ENCODE measurements around the gene PACS1.
"Not testable (repeated sequence)": the region's sequence is repeated elsewhere in the genome, so short reads cannot be mapped to it uniquely, and the experiment has no call there.

Gene PACS1

DNA sequence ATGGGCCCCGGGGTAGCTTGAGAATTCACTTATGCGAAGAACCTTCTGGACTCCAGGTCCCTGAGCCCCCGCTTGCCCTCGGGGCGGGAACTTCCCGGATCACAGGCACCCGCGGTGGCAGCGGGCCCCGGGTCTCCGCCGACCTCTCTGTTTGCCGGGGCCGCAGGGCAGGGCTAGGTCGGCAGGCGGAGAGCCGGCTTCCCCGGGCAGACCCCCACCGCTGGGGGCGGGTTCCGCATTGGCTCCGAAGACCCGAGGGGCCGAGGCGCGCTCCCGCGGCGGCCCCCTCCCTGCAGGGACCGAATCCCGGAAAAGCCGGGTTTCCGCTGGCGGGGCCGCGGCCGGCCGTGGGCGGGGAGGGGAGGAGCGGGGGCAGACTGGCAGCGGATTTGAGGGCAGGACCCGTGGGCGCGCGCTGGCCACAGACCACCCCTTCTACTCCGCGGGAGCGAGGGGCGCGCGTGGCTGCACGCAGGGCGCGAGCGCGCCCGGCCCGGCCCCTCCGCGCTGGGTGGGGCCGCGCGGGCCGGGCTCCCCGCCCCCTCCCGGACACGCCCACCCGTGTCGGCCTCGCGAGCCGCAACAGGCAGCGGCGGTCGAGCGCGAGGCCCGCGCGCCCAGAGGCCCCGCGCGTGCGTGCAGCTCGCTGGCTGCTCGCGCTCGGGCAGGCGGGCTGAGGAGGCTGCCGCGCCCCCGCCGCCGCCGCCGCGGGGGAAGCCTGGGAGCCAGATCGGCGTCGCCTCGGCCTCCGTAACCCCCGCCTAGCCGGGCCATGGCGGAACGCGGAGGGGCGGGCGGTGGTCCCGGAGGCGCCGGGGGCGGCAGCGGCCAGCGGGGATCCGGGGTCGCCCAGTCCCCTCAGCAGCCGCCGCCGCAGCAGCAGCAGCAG is at the start of gene PACS1:
Gene PACS1 (plus strand): TSS at position 558 of the 889 bp plus-strand sequence. CDS start 215 bp downstream, at position 773.
- peak; percentile 58 for DNase-seq (ENCODE audit: low read depth)

DNA sequence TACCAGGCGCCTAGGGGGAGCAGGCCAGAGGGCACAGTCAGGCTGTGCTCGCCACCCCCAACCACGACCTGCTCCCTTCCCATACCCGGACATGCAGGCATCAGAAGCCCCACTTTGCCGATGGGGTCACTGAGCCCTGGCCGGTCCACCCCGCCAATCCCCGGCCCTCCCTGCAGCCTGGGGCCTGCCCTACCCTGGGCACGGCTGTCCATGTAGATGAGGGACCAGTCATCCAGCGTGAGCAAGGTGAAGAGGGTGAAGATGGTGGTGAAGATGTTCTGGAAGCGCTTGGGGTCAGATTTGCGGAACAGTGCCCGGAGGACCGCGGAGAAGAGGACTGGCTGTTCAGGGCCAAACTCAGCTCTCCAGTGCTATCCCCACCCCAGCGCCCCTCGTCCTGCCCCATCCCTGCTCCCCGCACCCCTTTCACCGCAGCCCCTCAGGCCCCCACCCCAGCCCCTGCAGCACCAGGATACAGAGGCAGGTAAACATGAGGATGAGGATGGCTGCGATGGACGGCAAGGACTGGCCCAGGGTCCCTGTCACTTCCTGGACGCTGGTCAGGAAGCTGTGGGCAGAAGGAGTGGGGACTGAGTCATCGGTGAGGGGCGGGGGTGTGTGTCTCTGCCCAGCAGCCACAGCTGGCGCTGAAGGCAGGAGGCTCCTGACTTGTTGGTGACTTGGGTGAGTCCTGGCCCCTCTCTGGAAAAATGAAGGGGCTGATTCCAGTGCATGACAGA is 49.3 kb upstream of the PACS1 start:
- peak; percentile 15 for DNase-seq (ENCODE audit: low read depth)

DNA sequence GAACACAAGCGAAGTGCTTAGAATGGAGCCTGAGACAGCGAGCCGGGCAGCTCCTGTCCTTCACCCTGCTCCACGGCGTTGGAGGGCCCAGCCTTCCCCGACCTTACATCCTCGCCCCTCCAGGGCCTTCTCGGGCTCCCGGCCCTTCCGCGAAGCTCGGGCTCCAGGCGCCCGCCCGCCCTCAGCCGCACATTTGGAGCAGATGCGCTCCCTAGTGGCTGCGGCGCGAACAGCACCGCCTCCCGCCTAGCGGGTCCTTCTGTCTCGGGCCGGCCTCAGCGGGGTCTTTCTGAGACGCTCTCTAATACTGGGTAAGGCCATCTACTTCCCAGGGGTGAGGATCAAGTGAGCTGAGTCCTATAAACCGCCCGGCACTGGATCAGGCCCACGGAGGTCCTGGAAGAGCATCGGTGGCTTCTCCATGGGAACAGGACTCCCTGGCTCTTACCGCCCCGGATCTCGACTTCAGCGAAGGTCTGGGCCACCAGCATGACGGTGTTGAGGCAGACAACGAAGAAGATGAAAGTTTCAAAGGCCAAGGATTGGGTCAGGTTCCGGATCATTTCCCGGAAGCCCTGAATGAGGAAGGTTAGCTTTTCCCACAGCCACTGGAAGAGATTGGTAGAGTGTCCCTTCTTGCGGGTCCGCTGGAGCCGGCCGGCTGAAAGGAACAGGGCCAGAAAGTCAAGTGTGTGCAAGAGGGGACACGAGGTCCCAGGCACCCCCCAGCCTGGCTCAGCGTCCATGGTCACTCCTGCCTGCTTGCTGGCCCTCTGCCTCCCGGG is 47.5 kb upstream of the PACS1 start:
- DNase-seq (ENCODE audit: low read depth), result peak; percentile 63

DNA sequence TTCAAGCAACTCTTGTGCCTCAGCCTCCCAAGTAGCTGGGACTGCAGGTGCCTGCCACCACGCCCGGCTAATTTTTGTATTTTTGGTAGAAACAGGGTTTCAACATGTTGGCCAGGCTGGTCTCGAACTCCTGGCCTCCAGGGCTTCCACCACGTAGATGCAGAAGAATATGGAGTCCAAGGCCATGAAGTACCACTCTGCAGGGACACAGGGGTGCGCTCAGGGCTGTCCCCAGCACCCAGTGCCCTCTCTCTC is 47.0 kb upstream of the PACS1 start:
- DNase-seq (ENCODE audit: low read depth), result not testable (repeated sequence)

DNA sequence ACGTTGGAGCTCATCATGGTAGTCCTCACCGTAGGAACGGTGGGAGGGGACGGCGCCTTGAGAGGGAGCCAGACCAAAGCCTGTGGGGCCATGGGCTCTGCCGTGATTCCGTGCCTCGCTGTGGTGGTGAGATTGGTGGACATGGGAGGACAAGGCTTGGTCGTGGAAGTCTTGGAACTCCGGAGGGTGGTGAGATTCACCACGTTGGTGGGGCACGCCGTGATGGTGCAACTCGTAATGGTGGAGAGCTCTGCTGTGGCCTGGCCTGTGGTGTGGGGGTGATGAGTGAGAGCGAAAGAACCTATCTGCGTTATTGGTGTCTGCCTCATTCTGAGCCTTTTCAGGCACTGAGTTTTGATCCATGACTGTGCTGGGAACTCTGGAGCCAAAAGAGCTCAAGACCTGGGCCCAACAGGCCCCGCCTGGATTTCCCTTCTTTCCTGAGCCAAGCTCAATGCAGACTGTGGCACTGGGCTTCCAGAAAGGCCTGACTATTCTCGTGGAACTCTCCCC is 44.0 kb upstream of the PACS1 start, which contains the start of gene CATSPER1:
Gene CATSPER1 (minus strand): TSS at position 463 of the 513 bp plus-strand sequence. CDS start 100 bp downstream, at position 363.
- no peak for DNase-seq (ENCODE audit: low read depth)

DNA sequence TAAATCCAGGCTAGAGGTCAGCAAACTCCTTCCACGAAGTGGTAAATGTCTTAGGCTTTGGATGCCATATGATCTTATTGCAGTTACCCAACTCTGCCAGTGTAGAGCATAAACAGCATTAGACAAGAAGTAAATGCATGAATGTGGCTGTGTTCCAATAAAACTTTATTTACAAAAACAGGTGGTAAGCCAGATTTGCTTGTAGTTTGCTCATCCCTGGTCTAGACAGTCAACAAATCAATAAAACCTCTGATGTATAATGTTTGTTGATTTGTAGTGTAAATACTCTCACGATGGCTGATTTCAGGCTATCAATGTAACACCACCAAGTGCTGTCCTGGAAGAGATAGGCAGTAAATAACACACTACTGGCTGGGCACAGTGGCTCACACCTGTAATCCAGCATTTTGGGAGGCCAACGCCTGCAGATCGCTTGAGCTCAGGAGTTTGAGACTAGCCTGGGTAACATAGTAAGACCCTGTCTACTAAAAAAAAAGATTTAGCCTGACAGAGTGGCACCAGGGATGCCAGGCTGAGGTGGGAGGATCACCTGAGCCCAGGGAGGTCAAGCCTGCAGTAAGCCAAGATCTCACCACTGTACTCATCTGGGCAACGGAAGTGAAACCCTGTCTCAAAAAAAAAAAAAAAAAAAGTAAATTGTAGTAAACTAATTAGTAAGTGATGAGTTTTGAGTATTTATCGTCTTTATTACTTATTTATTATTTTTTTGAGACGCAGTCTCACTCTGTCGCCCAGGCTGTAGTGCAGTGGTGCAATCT is 36.9 kb upstream of the PACS1 start:
- DNase-seq (ENCODE audit: low read depth), result no peak

DNA sequence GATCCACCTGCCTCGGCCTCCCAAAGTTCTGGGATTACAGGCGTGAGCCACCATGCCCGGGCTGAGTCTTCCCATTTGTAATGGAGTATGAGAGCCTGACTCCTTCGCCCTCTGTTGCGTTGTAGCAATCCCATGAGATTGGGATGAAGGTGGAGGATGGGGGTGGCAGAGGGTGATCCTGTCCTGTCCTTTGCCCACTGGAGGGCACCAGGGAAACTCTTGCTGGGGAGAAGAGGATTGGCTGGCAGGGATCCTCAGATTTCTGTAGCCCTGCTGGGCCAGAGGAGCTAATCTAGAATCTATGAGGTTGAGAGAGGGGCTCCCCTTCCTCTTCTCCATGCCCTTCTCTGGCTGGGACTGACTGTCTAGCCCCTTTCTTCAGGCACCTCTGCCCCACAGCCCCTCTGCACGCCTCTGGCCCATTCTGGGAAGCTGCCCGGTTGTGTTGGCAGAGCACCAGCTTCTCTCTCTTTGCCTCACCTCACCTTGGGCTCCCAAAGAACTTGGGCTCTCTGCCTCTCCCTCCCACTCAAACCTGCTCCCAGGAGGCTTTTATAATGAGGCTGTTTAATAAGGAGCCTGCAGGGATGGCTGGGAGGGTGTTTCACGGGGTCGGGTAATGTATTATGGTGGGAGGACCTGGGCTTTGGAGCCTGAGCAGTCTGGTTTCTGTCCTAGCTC is 34.3 kb upstream of the PACS1 start:
- DNase-seq (ENCODE audit: low read depth), result no peak

DNA sequence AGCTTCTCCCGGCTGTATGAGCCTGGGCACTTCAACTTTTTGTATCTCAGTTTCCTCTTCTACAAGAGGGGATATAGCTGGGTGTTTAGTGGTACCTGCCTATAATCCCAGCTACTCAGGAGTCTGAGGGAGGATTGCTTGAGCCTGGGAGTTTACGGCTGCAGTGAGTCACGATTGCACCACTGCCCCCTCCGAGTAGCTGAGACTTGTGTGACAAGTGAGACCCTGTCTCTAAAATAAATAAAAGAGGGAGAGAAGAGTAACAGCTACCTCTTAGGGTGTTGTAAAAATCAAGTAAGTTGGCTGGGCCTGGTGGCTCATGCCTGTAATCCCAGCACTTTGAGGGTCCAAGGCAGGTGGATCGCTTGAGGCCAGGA is 33.8 kb upstream of the PACS1 start:
- no peak for DNase-seq (ENCODE audit: low read depth)

DNA sequence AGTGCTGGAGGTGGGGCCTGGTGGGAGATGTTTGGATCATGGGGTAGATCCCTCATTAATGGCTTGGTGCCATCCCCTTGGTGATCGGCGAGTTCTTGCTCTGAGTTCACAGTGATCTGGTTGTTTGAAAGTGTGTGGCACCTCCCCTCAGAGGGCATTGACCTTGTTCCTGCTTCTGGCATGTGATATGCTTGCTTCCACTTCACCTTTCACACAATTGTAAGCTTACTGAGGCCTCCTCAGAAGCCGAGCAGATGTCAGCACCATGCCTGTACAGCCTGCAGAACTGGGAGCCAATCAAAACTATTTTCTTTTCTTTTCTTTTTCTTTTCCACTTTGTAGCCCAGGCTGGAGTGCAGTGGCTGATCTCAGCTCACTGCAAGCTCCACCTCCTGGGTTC is 32.7 kb upstream of the PACS1 start:
- DNase-seq (ENCODE audit: low read depth), result no peak

DNA sequence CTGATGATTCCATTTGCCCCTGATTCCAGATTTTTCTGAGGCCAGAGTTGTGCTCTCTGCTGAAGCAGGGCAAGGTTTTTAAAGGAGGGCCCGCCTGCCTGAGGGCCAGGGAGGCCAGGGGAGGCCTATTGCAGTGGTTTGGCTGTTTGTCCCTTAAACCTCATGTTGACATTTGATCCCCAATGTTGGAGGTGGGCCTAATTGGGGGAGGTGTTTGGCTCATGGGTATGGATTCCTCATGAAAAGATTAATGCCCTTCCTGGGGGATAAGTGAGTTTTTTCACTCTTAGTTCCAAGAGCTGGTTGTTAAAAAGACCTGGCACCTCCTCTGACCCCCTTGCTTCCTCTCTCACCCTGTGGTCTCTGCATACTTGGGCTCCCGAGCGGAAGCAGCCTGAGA is 30.3 kb upstream of the PACS1 start:
- no peak for DNase-seq (ENCODE audit: low read depth)

DNA sequence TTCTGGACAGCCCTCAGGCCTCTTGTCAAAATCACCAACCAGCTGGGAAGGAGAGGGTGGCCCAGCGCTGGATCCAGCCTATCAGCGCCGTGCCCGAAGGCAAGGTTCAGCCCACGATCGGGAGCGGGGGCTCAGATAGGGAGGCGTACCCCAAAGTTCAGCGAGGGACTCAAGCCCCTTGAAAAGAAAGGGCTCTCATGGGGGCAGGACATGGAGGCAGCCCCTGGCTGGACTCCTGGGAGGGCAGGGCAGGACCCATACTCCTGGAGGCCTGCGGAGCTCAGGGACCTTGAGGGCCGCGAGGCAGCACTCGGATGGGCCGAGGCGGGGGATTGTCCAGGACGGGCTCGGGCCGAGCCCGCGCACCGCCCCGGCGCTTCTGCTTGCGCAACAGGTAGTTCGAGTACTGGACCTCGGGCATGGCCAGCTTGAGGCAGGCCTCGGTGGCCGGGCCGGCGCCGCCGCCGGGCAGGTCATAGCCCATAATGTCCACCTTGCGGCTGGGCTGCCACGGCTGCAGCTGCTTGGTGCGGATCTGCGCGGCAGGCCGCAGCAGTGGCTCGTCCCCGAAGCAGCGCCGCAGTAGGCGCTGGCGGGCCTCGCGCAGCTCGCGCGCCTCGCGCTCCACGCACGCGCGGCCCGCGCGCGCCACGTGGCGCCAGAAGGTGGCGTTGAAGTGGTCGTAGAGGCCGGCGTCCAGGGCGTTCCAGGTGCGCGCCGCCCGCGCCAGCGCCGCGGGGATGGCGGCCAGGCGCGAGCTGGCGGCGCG is 27.7 kb upstream of the PACS1 start:
- no peak for DNase-seq (ENCODE audit: low read depth)

DNA sequence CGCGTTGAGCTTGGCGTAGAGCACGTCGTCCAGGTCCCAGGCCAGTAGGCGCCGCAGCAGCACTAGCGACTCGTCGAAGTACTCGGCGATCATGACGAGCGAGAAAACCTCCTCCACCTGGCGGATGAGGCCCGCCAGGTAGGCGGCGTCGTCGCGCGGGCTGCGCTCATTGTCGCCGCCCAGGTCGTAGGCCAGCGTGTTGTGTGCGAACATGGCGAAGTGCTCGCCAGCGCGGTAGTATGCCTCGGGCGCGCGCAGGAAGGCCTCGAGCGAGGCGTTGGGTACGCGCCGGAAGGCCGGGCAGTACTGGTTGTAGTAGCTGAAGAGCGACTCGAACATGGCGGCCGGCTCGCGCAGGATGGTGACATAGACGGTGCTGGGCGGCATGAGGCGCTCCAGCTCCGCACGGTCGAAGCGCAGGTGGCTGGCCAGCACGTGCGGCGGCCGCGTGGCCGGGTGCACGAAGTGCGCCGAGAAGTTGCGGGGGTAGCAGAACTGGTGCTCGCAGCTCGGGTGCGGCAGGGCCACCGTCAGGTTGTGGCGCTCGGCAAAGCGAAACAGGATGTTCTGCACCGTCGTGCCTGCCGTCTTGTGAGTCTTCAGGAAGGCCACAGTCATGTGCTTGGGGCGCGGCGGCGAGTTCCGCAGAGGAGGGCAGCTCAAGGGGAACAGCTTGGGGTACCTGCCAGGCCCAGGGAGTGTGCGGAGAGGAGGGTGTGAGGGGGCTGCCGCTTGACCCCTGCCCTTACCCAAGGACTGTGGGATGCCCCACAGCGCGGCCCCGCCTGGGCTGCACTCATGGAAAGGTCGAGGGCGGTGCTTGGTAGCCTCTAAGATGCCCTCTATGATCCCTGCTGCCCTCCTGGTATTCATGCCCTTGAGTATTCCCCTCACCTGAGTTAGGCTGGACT is 26.8 kb upstream of the PACS1 start:
- DNase-seq (ENCODE audit: low read depth), result no peak

DNA sequence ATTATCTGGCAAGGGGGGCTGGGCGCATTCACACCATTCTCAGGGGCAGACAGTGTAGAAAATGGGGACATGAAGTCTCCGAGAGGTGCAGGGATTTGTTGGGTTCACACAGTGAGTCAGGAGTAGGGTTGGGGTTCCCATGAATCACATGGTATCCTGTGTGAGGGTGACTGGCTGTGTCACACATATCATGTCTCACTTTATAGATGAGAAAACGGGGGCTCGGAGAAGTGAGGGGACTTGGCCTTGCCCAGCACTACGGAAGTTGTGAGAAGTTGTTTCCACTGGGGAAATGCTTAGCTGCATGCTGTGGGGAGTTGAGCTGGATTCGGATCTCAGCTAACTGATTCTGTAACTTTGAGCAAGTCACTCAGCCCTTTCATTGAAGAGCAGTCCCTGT is 25.3 kb upstream of the PACS1 start:
- no peak for DNase-seq (ENCODE audit: low read depth)

DNA sequence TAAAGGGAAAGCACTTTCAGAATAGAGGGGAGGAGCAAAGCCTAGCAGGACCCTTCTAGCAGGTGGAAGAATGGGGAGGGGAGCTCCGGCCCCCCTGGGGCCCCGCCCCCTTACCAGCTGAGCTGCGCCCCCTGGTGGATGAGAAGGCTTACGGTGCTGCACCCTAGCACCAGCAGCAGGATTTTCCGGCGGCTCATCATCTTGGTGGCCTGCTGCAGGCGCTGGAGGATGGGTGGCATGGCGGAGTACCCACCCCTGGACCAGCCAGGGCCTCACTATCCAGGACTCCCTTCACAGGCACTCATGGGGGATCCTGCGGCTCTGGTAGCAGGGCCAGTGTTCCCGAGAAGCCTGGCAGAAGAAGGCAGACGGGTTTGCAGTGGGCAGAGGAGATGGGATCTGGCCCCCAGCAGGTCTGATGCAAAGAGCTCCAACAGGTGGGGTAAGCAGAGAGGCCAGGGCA is 24.9 kb upstream of the PACS1 start:
- peak; percentile 78 for DNase-seq (ENCODE audit: low read depth)

DNA sequence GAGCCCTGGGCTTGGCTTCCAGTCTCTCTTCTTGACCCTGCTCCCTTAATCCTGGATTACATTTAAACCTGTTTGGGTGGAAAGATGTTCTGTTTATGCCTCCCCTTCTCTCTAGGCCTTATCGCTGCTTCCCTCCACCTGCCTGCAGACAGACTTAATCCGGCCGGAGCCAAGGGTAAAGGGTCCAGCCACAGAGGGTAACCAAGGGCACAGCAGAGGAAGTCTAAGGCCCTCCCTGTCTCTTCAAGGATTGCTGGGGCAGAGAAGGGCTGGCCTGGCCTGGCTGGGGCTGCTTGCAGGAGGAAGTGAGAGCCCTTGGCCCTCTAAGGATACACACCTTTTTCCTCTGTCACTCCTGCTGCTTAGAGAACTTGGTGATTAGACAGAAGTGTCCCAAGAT is 23.2 kb upstream of the PACS1 start:
- DNase-seq (ENCODE audit: low read depth), result no peak

DNA sequence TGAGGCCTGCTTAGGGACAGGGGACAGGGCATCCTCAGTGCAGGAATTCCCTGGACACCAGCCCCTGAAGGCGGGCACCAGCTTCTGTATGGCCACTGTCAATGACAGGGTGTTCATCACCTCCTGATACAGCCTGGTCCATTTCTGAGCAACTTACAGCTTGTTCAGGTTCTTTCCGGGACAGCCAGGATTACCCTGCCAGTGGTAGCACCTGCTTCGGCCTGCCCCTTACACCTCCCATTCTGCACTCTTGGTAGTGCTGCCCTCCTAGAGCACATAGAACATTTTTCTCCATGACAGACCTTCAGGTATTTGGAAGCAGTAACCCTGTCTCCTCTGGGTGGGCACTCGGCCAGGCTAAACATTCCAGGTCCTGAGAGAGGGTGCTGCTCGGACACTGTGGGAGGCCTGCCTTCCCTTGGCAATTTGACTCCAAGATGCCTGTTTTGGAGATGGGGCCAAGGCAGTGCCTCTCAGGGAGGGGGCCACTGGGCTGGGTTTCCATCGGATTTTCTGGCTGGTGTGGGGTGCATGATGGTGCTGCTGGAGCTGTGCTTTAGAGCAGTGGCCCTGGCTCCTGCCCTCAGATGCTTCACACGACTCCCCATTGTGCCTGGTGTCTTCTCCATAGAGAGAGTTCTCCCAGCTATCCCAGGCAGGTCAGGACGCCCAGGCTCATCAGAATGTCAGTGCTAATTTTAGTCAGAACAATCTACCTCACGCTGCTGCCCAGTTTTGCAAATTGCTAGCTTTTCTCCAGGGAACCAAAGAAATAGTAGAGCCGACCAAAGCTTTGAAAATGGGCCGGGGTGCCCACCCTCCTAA is 22.3 kb upstream of the PACS1 start:
- DNase-seq (ENCODE audit: low read depth), result no peak

DNA sequence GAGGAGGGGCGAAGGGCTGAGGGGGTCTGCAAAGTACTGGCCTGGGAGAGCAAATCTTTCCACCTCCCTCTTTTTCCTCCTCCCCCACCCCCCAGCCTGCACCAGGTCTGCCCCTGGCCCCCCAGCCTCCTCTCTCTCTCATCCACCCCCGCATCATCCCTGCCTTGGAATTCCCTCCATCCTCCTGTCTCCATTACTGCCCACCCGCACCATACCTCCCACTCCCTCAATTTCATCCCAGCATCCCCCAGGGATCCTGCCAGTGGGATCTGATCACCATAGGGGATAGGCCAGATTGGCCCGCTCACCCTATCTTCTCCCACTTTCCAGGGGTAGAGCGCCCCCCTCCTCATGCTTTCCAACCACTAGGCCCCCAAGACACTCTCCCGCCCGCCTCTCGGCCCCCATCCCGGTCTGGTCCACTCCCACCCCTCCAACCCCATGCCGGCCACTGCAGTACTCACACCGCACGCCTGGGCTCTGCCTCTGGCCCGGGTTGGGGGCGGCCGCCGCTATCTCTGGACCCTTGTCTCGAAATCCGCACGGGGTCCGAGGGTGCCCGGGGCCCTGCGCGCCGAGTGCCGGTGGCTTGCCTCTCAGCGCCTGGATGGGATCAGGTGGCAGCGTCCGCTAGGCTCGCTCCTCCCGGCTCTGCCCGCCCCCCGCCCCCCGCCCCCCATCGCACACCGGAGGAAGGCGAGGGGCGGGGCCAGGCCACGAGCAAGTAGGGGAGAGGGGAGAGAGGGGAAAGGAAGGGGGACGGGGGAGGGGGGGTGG is 21.3 kb upstream of the PACS1 start, which contains the start of gene GAL3ST3:
Gene GAL3ST3 (minus strand): TSS at position 615 of the 777 bp plus-strand sequence. CDS start 3,746 bp downstream, outside the sequence.
- no peak for DNase-seq (ENCODE audit: low read depth)
